GM12864 (cell line): ENCODE results near the gene ADH1A.

Experiments
- DNase-seq: peaks from one replicate; pipeline ENCODE4 v3.0.0-alpha.2; 2011; ENCODE audit warnings: low read depth
- H3K4me3 ChIP-seq: 2 replicates; pipeline ENCODE4 v1.5.1; 2011; ENCODE audit warnings: mild to moderate bottlenecking, low read depth, low read length, control low read depth
- TF ChIP-seq, protein P1 (sequence below): IDR thresholded peaks from 2 replicates; pipeline ENCODE4 v1.5.1; 2011; ENCODE audit warnings: low read depth, mild to moderate bottlenecking, moderate library complexity, low read length, control low read depth, inconsistent platforms; ENCODE audit errors: missing control alignments

ADH1A gene

DNA sequence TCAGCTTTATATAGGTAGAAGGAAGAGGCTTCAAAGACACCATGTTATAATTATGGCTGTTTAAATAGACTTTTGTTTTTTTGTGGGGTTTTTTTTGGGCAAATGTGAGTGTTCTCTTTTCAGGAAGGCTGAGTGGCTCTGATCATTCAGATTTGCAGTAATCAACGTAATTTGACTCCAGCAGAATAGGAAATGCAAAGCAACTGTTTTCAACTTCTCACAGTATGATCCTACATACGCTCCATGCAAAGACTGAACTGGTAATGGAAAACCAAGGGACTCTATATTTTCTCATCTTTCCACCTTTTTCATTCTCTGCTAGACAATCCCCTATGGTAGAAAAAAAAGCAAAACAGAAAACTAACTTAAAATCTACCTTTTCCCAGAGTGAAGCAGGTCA lies 19.6 kb upstream of the ADH1A start:
- no peak for DNase-seq
- no peak overlapping the region for H3K4me3 ChIP-seq
- TF ChIP-seq, protein P1, sequence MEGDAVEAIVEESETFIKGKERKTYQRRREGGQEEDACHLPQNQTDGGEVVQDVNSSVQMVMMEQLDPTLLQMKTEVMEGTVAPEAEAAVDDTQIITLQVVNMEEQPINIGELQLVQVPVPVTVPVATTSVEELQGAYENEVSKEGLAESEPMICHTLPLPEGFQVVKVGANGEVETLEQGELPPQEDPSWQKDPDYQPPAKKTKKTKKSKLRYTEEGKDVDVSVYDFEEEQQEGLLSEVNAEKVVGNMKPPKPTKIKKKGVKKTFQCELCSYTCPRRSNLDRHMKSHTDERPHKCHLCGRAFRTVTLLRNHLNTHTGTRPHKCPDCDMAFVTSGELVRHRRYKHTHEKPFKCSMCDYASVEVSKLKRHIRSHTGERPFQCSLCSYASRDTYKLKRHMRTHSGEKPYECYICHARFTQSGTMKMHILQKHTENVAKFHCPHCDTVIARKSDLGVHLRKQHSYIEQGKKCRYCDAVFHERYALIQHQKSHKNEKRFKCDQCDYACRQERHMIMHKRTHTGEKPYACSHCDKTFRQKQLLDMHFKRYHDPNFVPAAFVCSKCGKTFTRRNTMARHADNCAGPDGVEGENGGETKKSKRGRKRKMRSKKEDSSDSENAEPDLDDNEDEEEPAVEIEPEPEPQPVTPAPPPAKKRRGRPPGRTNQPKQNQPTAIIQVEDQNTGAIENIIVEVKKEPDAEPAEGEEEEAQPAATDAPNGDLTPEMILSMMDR, result no peak

DNA sequence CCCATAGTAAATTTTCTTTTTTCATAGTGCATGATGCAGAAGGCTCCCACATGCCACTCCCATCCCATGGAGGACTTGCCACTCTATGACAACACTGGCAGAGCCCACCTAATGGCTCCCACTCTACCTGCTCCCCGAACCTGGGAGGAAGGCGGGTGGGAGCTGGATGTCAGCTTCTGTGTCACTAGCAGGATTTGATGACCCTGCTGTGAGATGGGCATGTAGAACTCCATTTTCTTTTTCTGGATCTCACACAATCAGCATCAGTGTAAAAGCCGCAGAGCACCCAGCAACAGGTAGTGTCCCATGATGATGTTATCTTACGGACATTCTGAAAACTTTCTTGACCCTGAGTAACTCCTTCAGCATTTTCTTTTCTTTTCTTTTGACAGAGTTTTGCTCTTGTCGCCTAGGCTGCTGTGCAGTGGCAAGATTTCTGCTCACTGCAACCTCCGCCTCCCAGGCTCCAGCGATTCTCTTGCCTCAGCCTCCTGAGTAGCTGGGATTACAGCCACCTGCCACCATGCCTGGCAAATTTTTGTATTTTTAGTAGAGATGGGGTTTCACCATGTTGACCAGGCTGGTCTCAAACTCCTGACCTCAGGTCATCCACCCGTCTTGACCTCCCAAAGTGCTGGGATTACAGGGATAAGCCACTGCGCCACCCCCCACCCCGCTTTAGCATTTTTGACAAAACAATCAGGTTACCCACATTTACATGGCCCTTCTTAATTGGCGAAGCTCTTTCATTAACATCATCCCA lies 15.0 kb upstream of the ADH1A start:
- no peak overlapping the region for H3K4me3 ChIP-seq
- DNase-seq, result no peak
- TF ChIP-seq, protein P1, result no peak

DNA sequence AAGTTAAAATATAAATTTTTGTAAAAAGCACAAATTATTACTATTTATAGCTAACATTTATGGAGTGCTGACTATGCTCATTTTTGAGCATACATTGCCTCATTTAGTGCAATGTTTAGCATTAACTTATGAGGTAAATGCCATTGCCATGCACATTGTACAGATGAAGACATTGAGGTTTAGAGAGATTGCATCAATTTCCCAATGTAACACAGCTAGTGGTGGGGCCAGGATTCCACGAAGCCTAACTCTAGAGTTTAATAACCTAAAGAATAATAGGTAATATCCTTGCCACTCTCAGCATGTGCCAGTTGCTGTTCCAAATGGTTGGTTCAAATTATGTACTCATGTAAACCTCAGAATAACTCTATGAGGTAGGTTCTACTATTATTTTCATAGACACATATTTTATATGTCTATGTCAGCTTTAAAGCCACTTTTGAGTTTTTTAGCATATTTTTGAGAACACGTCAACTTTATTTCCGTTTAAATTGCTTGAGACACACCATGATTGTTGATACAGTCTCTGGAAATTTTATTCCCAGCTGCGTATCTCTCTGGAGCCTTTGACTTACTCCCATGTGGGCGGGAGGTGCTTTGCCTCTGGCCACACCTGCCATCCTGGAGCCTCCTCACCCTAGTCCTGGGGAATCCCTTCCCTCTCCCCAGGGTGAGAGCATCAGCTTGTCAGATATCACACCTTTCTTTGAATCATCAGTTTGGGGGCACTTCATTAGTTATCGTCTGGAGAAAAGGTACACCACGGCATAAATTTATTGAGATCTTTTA lies 10.8 kb upstream of the ADH1A start:
- no peak overlapping the region for H3K4me3 ChIP-seq
- TF ChIP-seq, protein P1, result no peak
- no peak for DNase-seq

DNA sequence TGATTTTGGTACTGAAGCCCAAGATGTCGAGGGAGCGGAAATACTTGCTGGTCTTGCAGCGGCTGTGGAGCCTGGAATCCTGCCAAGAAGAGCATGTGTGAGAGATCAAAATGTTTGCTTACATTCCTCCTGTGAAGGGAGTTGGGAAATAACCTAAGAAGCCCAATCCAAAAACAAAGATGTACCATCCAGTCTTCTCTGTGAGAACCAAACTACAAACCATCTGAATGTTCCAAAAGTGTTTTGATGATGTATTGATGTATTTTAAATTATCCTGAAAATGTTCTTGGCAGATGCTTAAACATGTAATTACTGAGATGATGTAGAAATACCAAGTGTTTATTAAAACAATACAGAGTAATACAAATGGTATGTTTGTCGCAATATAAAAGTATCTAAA lies 10.1 kb upstream of the ADH1A start:
- TF ChIP-seq, protein P1, result no peak
- no peak overlapping the region for H3K4me3 ChIP-seq
- no peak for DNase-seq

DNA sequence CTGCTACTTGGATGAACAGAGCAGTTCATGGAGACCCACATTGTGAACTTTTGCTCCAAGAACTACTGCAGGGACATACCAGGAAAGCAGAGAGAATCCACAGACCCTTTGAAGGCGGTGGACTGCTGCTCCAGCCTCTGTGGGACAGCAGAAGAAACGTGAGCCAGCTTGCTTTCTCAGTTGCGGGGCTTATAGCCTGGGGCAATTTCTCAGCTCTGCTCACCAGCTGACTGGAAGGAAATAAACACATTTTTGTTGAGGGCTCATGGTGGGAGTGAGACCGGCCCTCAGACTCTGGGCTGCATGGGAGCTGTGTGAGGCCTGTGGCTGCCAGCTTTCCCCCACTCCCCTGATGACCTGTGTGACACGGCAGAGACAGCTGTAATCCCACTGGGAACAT lies 2.6 kb upstream of the ADH1A start:
- H3K4me3 ChIP-seq, result no peak overlapping the region
- DNase-seq, result no peak
- TF ChIP-seq, protein P1, result no peak

DNA sequence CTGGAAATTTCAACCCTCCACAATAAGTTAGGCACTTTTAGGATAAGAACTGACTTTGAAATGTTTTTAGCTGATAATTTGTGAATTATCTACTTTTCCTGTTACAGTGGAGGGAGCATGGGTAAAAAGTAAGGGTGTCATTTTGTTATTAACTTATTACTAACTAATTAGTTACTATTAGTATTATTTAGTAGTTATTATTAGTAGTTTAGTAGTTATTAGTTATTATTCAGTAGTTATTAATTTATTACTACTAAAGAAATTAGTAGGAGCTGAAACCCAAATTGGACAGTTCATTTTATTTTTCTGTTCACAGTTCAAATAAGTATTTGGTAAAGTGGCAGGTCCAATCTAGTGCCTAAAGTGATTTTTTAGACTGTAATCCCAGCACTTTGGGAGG lies 5.4 kb downstream of the ADH1A start:
- H3K4me3 ChIP-seq, result no peak overlapping the region
- no peak for DNase-seq
- TF ChIP-seq, protein P1, result no peak
